HG02884 (cell line): ENCODE results near the gene SLC9B2.

Experiments
- ATAC-seq: cut with Tn5 transposase; IDR thresholded peaks from one replicate; pipeline ENCODE4 v1.9.1; 2021; ENCODE audit warnings: mild to moderate bottlenecking, moderate library complexity; ENCODE audit not compliant: unreplicated experiment

SLC9B2 gene

GRCh38 chr4:103076747-103077347 lies at the start of gene SLC9B2:
Gene SLC9B2 (minus strand): TSS chr4:103076761. CDS start chr4:103067550, 9,211 bp downstream.
- peak; percentile 44 for ATAC-seq

- no peak for ATAC-seq
Measured at GRCh38 chr4:103126126-103126525, 49.6 kb upstream of the SLC9B2 start.

GRCh38 chr4:103123114-103123513 lies 46.6 kb upstream of the SLC9B2 start:
- no peak for ATAC-seq

- ATAC-seq = no peak
Measured at GRCh38 chr4:103118166-103118565, 41.6 kb upstream of the SLC9B2 start.

- ATAC-seq = no peak
Measured at GRCh38 chr4:103111598-103111997, 35.0 kb upstream of the SLC9B2 start.

- no peak for ATAC-seq
Measured at GRCh38 chr4:103108542-103108941, 32.0 kb upstream of the SLC9B2 start.

- no peak for ATAC-seq
Measured at GRCh38 chr4:103105558-103106356, 29.2 kb upstream of the SLC9B2 start.

- no peak for ATAC-seq
Measured at GRCh38 chr4:103104886-103105285, 28.3 kb upstream of the SLC9B2 start.

GRCh38 chr4:103100691-103101090 lies 24.1 kb upstream of the SLC9B2 start:
- no peak for ATAC-seq

- peak; percentile 96 for ATAC-seq
Measured at GRCh38 chr4:103099691-103100392, 23.3 kb upstream of the SLC9B2 start, which contains the start of gene BDH2. Gene BDH2 (minus strand): TSS chr4:103099834. CDS start chr4:103096254, 3,580 bp downstream.

GRCh38 chr4:103098756-103099440 lies 22.3 kb upstream of the SLC9B2 start:
- ATAC-seq = no peak

- no peak for ATAC-seq
Measured at GRCh38 chr4:103098341-103098740, 21.8 kb upstream of the SLC9B2 start.

GRCh38 chr4:103097112-103097511 lies 20.6 kb upstream of the SLC9B2 start:
- ATAC-seq = no peak

- ATAC-seq = no peak
Measured at GRCh38 chr4:103095080-103095479, 18.5 kb upstream of the SLC9B2 start.

GRCh38 chr4:103092245-103092644 lies 15.7 kb upstream of the SLC9B2 start:
- ATAC-seq = no peak

GRCh38 chr4:103091601-103092223 lies 15.2 kb upstream of the SLC9B2 start:
- peak; percentile 72 for ATAC-seq

- no peak for ATAC-seq
Measured at GRCh38 chr4:103089481-103089880, 12.9 kb upstream of the SLC9B2 start.

- ATAC-seq = no peak
Measured at GRCh38 chr4:103086551-103086950, 10.0 kb upstream of the SLC9B2 start.

GRCh38 chr4:103085555-103086196 lies 9.1 kb upstream of the SLC9B2 start:
- ATAC-seq = no peak

GRCh38 chr4:103079621-103080020 lies 3.1 kb upstream of the SLC9B2 start:
- ATAC-seq = no peak
